ENCODE data around the gene WNT2B.

Gene WNT2B

GRCh38 chr1:112530832-112531231 lies 22.1 kb downstream of the WNT2B start:
- no peak for DNase-seq

GRCh38 chr1:112532064-112532463 lies 23.3 kb downstream of the WNT2B start:
- no peak for DNase-seq

- DNase-seq, result no peak
These were observed 24.3 kb downstream of the WNT2B start for GRCh38 chr1:112533029-112533428.

GRCh38 chr1:112536561-112536960 lies 27.8 kb downstream of the WNT2B start:
- no peak for DNase-seq

GRCh38 chr1:112537456-112537855 lies 28.7 kb downstream of the WNT2B start:
- no peak for DNase-seq

GRCh38 chr1:112538883-112539282 lies 30.1 kb downstream of the WNT2B start:
- DNase-seq, result no peak

- DNase-seq, result no peak
These were observed 31.5 kb downstream of the WNT2B start for GRCh38 chr1:112540226-112540794.

GRCh38 chr1:112541299-112541698 lies 32.5 kb downstream of the WNT2B start:
- no peak for DNase-seq

GRCh38 chr1:112542206-112542973 lies 33.6 kb downstream of the WNT2B start:
- no peak for DNase-seq

GRCh38 chr1:112544011-112544688 lies 35.4 kb downstream of the WNT2B start:
- no peak for DNase-seq

- no peak for DNase-seq
These were observed 36.0 kb downstream of the WNT2B start for GRCh38 chr1:112544751-112545150.

GRCh38 chr1:112546076-112546475 lies 37.3 kb downstream of the WNT2B start:
- DNase-seq, result no peak

GRCh38 chr1:112548547-112548946 lies 39.8 kb downstream of the WNT2B start:
- no peak for DNase-seq

GRCh38 chr1:112549590-112549989 lies 40.8 kb downstream of the WNT2B start:
- no peak for DNase-seq

- DNase-seq, result no peak
These were observed 45.6 kb downstream of the WNT2B start for GRCh38 chr1:112554411-112554810.

- no peak for DNase-seq
These were observed 48.6 kb downstream of the WNT2B start for GRCh38 chr1:112557385-112557784.

- no peak for DNase-seq
These were observed 49.9 kb downstream of the WNT2B start for GRCh38 chr1:112558634-112559033.

GRCh38 chr1:112563341-112563740 lies 54.6 kb downstream of the WNT2B start:
- no peak for DNase-seq

GRCh38 chr1:112564081-112564480 lies 55.3 kb downstream of the WNT2B start:
- DNase-seq, result no peak

GRCh38 chr1:112565800-112566199 lies 57.0 kb downstream of the WNT2B start:
- no peak for DNase-seq

GRCh38 chr1:112575154-112575804 lies 66.5 kb downstream of the WNT2B start:
- DNase-seq, result no peak

GRCh38 chr1:112576240-112576639 lies 67.5 kb downstream of the WNT2B start:
- no peak for DNase-seq

Measured in left hindlimb (tissue), 1 donor.